Keratinocyte (primary cell): ENCODE data around the gene LGALS7.

Source experiments
- EZH2 ChIP-seq: IDR thresholded peaks from one replicate; pipeline ENCODE4 v1.6.1; 2012; ENCODE audit warnings: inconsistent platforms, mild to moderate bottlenecking, low read length, moderate library complexity
- TF ChIP-seq, protein P1 (sequence below), 3 experiments: IDR thresholded peaks in 1 of 3; conservative IDR thresholded peaks in 1 of 3; optimal IDR thresholded peaks in 1 of 3; 2 replicates in 2 of 3; 3 replicates in 1 of 3; pipeline versions ENCODE3 to v1.5.1; 2011; ENCODE audit warnings: low read length in 3 of 3, mild to moderate bottlenecking in 3 of 3, moderate library complexity in 2 of 3, control low read depth in 1 of 3, inconsistent platforms in 1 of 3; ENCODE audit not compliant: insufficient read depth in 2 of 3; ENCODE audit errors: extremely low read depth in 1 of 3

DNA sequence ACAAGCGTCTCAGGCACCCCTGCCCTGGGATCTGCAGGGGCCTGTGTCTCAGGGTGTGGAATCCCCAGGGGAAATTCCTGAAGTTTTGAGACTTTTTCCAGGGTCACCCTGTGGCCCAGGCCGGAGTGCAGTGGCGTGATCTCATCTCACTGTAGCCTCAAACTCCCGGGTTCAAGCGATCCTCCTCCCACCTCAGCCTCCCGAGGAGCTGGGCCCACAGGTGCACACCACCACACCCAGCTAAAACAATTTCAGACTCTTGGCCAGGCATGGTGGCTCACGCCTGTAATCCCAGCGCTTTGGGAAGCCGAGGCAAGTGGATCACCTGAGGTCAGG lies 33.1 kb downstream of the LGALS7 start:
- TF ChIP-seq, protein P1, sequence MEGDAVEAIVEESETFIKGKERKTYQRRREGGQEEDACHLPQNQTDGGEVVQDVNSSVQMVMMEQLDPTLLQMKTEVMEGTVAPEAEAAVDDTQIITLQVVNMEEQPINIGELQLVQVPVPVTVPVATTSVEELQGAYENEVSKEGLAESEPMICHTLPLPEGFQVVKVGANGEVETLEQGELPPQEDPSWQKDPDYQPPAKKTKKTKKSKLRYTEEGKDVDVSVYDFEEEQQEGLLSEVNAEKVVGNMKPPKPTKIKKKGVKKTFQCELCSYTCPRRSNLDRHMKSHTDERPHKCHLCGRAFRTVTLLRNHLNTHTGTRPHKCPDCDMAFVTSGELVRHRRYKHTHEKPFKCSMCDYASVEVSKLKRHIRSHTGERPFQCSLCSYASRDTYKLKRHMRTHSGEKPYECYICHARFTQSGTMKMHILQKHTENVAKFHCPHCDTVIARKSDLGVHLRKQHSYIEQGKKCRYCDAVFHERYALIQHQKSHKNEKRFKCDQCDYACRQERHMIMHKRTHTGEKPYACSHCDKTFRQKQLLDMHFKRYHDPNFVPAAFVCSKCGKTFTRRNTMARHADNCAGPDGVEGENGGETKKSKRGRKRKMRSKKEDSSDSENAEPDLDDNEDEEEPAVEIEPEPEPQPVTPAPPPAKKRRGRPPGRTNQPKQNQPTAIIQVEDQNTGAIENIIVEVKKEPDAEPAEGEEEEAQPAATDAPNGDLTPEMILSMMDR (optimal IDR thresholded peaks at IDR 0.05 in 1 of 3, IDR thresholded peaks at IDR 0.05 in 1 of 3, conservative IDR thresholded peaks at IDR 0.05 in 1 of 3; ENCODE audit: extremely low read depth in 1 of 3, insufficient read depth in 2 of 3, low read length in 3 of 3): no peak
- no peak for TF ChIP-seq EZH2
